T-cell (primary cell): ENCODE measurements around the gene PSMB2. TPM values are rescaled to one million over a fixed set of nuclear protein-coding genes. Genes with fewer than 3 reads are reported as not detected.

Source experiments
- ATAC-seq, 4 experiments: fragments of 200-7000 bp in 3 of 4; fragments of 150-1000 bp in 1 of 4; cut with Tn5 transposase; replicated peaks in 1 of 4; 1 replicate in 3 of 4; 2 replicates in 1 of 4; pipeline ENCODE4 v1.10.0; 2021; ENCODE audit warnings: moderate library complexity in 3 of 4, mild to moderate bottlenecking in 2 of 4, moderate number of reproducible peaks in 1 of 4
- CTCF ChIA-PET, 2 donors: fragments of 300-600 bp; sonication (Branson Sonifier 250); formaldehyde crosslinking; loops; one replicate each; lab custom pipeline; 2022; ENCODE audit warnings: antibody characterized with exemption in 2 of 2; lab: Charles Lee
- POLR2A ChIA-PET, 2 donors: fragments of 300-600 bp; sonication (Branson Sonifier 250); formaldehyde crosslinking; loops; one replicate each; lab custom pipeline; 2022; ENCODE audit warnings: antibody characterized with exemption in 2 of 2; lab: Charles Lee
- DNase-seq, 35 experiments: peaks; one replicate each; pipeline versions ENCODE4 v3.0.0 to v3.0.0-alpha.2; 2013 to 2023
- H3K27ac ChIP-seq: one replicate; pipeline ENCODE4 v1.5.1; 2013; ENCODE audit warnings: low read length
- H3K27me3 ChIP-seq, 2 experiments: replicated peaks in 1 of 2; 1 replicate in 1 of 2; 2 replicates in 1 of 2; pipeline versions ENCODE4 v1.6.1 to v1.7.0; 2013; ENCODE audit warnings: low read length in 1 of 2, mixed read lengths in 1 of 2; ENCODE audit not compliant: control insufficient read depth in 2 of 2, insufficient read depth in 2 of 2; ENCODE audit errors: extremely low read depth in 1 of 2
- H3K36me3 ChIP-seq, 2 donors: 1 replicate in 1 of 2; 2 replicates in 1 of 2; pipeline versions ENCODE4 v1.6.1 to v1.7.0; 2013; ENCODE audit warnings: low read length in 1 of 2; ENCODE audit not compliant: control insufficient read depth in 2 of 2, insufficient read depth in 1 of 2; ENCODE audit errors: extremely low read depth in 1 of 2
- H3K4me1 ChIP-seq, 2 experiments: 1 replicate in 1 of 2; 2 replicates in 1 of 2; pipeline versions ENCODE4 v1.6.1 to v1.7.0; 2013; ENCODE audit warnings: low read length in 2 of 2, mixed read lengths in 1 of 2; ENCODE audit not compliant: insufficient read depth in 2 of 2, control insufficient read depth in 1 of 2; ENCODE audit errors: extremely low read depth in 1 of 2
- H3K4me3 ChIP-seq, 2 donors: 1 replicate in 1 of 2; 2 replicates in 1 of 2; pipeline versions ENCODE4 v1.5.1 to v1.7.0; 2013; ENCODE audit warnings: mild to moderate bottlenecking in 2 of 2, low read length in 1 of 2, moderate library complexity in 1 of 2; ENCODE audit not compliant: control insufficient read depth in 1 of 2; ENCODE audit errors: extremely low read depth in 1 of 2
- H3K9me3 ChIP-seq: 2 replicates; pipeline ENCODE4 v1.7.0; 2013
- H3K27ac Mint-ChIP-seq, 2 donors: one replicate each; pipeline ENCODE4 v1.8.0; 2020 to 2021; ENCODE audit warnings: mild to moderate bottlenecking in 2 of 2, mixed read lengths in 2 of 2
- H3K27me3 Mint-ChIP-seq, 2 donors: one replicate each; pipeline ENCODE4 v1.8.0; 2021 to 2022; ENCODE audit warnings: mixed read lengths in 2 of 2
- H3K36me3 Mint-ChIP-seq: one replicate; pipeline ENCODE4 v1.8.0; 2021; ENCODE audit warnings: mixed read lengths
- H3K4me1 Mint-ChIP-seq, 3 donors: one replicate each; pipeline ENCODE4 v1.8.0; 2020 to 2022; ENCODE audit warnings: mixed read lengths in 3 of 3, mild to moderate bottlenecking in 1 of 3
- H3K4me3 Mint-ChIP-seq, 3 donors: one replicate each; pipeline ENCODE4 v1.8.0; 2020 to 2022; ENCODE audit warnings: mild to moderate bottlenecking in 3 of 3, mixed read lengths in 3 of 3, moderate library complexity in 3 of 3
- H3K9me3 Mint-ChIP-seq, 3 donors: one replicate each; pipeline ENCODE4 v1.8.0; 2020 to 2022; ENCODE audit warnings: mixed read lengths in 3 of 3
- WGBS: methylation state at CpG from one replicate; pipeline ENCODE4 v1.1.5; 2013; ENCODE audit warnings: missing lambda C conversion rate; ENCODE audit not compliant: insufficient coverage; 5-methylcytosine and 5-hydroxymethylcytosine counted together
- total RNA-seq, 35 experiments: library from RNA in 6 of 35; stranded (reverse) in 6 of 35; fragments of 120-200 nt in 1 of 35; gene quantifications; one replicate each; pipeline versions ENCODE4 v1.2.1 to v1.2.4 and lab custom pipeline; 2013 to 2026

Gene PSMB2
- total RNA-seq, 5 donors from 2014 or later (not counting 1 experiment from before 2014, with no cell fraction given) = 26.3 to 37.7 (median 27.1) TPM

DNA sequence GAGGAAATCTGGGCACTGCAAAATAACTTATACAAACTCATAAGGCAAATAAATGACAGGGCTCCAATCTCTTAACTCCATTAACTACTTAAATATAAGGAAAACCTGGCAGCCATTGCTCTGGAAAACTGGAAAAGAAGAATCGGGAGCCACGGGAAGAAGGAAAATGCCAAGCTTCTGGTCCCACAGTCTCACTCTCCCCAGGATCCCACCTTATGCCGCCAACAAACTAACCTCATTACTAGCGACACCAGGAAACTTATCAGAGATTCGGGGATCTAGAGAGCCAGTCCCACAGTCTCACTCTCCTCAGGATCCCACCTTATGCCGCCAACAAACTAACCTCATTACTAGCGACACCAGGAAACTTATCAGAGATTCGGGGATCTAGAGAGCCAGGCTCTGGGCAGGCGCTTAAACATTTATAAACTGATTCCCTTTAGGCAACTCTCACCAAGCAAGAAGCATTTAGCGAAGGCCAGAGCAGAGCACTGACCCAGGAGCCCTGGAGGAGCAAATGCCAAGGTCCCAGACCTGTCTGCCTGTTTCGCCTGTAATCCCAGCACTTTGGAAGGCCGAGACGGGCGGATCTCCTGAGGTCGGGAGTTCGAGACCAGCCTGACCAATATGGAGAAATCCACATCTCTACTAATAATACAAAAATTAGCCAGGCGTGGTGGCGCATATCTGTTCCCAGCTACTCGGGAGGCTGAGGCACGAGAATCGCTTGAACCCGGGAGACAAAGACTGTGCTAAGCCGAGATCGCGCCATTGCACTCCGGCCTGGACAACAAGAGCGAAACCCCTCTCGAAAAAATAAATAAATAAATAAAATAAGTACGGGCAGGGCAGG lies 720 bp downstream of the PSMB2 start:
- Mint-ChIP-seq H3K9me3 (no peaks in the 10 kb centered on the region), H3K36me3 (peaks cover 7% of the 10 kb centered on the region), H3K27ac (peak overlapping the region; percentile 98 to 99), H3K27me3 (peaks cover 7 to 8% of the 10 kb centered on the region in 2 donors), H3K4me3 (peak overlapping the region; percentile 97 to 100 (median 100)), H3K4me1 (peaks cover 43 to 46% (median 46%) of the 10 kb centered on the region in 3 donors)
- ATAC-seq (no peak), DNase-seq (peak in 1 of 35 experiments; percentile 1)
- ChIA-PET CTCF (no interaction called here), POLR2A (no interaction called here)
- peaks cover 12 to 22% of the 10 kb centered on the region in 2 experiments for H3K4me1 ChIP-seq
- WGBS = 13% methylated on average over 19 of the region's 29 CpGs
- no peaks in the 10 kb centered on the region for H3K9me3 ChIP-seq
- H3K4me3 ChIP-seq = peak overlapping the region; percentile 78 to 100
- H3K27me3 ChIP-seq = peaks cover 3 to 7% of the 10 kb centered on the region in 2 experiments
- H3K27ac ChIP-seq = peak overlapping the region; percentile 74
- no peaks in the 10 kb centered on the region for H3K36me3 ChIP-seq

DNA sequence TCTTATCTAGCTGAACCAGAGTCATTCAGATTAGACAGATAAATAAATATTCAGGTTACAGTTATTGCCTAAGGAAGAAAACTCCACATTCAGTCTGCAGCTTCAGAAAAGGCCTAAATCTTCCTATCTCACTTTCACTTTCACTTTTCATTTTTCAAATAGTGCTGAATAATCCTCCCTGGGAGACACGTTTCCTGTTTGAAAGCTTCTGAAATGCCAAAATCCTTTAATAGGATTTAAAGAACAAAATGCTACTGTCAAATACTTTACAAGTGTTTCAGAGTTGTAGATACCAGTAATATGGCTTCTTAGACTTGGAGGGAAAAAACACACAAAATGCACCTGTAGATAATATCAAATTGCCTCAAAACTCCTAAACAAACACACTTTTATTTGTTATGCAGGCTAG lies 3.9 kb downstream of the PSMB2 start:
- Mint-ChIP-seq H3K4me1 (peaks cover 45 to 48% (median 48%) of the 10 kb centered on the region in 3 donors), H3K27me3 (no peaks in the 10 kb centered on the region), H3K27ac (peak overlapping the region; percentile 89 to 97), H3K4me3 (peak overlapping the region; percentile 63 to 84 (median 68)), H3K36me3 (peaks cover 17% of the 10 kb centered on the region), H3K9me3 (no peaks in the 10 kb centered on the region)
- ChIA-PET POLR2A (interaction anchor here (0.6 kb wide), 3 partner anchors 9 to 106 kb away, joined by 3 read pairs; no protein-coding TSS in a partner anchor), CTCF (interaction anchor here in 1 of 2 donors (1.0 to 1.6 kb wide), 3 partner anchors 9 to 78 kb away, joined by 4 read pairs; no protein-coding TSS in a partner anchor)
- peak overlapping the region in 1 of 2 donors; percentile 29 for H3K4me3 ChIP-seq
- H3K9me3 ChIP-seq = no peaks in the 10 kb centered on the region
- peaks cover 10 to 22% of the 10 kb centered on the region in 2 experiments for H3K4me1 ChIP-seq
- H3K27ac ChIP-seq = peak overlapping the region; percentile 74
- no peaks in the 10 kb centered on the region for H3K27me3 ChIP-seq
- peaks cover 6 to 26% of the 10 kb centered on the region in 2 donors for H3K36me3 ChIP-seq
- ATAC-seq (no peak), DNase-seq (peak in 1 of 35 experiments; percentile 60)
- no CpG with 5 or more reads among the region's 1 CpG for WGBS

DNA sequence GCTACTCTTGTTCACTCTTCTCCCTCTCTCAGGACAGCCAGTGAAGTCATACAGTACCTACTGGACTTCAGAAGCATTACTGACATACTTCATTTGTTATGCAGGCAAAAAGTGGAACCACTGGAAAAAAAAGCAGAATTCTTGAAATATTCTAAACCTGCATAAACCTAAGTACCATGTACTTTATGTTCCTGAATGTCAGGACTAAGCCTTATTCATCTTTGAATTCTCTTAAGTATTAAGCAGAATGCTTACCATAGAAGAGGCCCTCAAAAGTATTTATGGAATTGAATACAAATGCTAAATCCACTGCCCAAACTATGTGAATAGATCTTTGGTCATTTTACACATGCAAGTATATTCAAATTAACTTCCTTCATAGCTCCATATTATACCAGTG lies 7.8 kb downstream of the PSMB2 start:
- Mint-ChIP-seq H3K27ac (no peak overlapping the region), H3K4me3 (no peak overlapping the region), H3K9me3 (no peaks in the 10 kb centered on the region), H3K36me3 (peaks cover 43% of the 10 kb centered on the region), H3K4me1 (peaks cover 28 to 44% (median 32%) of the 10 kb centered on the region in 3 donors), H3K27me3 (no peaks in the 10 kb centered on the region)
- ChIA-PET CTCF (no interaction called here), POLR2A (no interaction called here)
- Histone ChIP-seq H3K27me3 (no peaks in the 10 kb centered on the region), H3K4me1 (peaks cover 0 to 11% of the 10 kb centered on the region in 2 experiments), H3K4me3 (no peak overlapping the region), H3K27ac (no peak overlapping the region), H3K36me3 (peaks cover 12 to 62% of the 10 kb centered on the region in 2 donors), H3K9me3 (no peaks in the 10 kb centered on the region)
- ATAC-seq (no peak), DNase-seq (no peak)

- Histone ChIP-seq H3K36me3 (peaks cover 12 to 67% of the 10 kb centered on the region in 2 donors), H3K4me1 (no peaks in the 10 kb centered on the region), H3K4me3 (no peak overlapping the region), H3K9me3 (no peaks in the 10 kb centered on the region), H3K27ac (no peak overlapping the region), H3K27me3 (no peaks in the 10 kb centered on the region)
- ChIA-PET POLR2A (no interaction called here), CTCF (no interaction called here)
- Mint-ChIP-seq H3K27me3 (no peaks in the 10 kb centered on the region), H3K4me3 (no peak overlapping the region), H3K9me3 (no peaks in the 10 kb centered on the region), H3K36me3 (peaks cover 52% of the 10 kb centered on the region), H3K4me1 (peaks cover 17 to 34% (median 18%) of the 10 kb centered on the region in 3 donors), H3K27ac (no peak overlapping the region)
- ATAC-seq (no peak), DNase-seq (no peak)
- WGBS = 100% methylated on average over 1 of the region's 3 CpGs
Observed at GRCh38 chr1:35631396-35631795, 9.9 kb downstream of the PSMB2 start.

GRCh38 chr1:35629051-35629450 lies 12.3 kb downstream of the PSMB2 start:
- no peak overlapping the region for H3K4me3 Mint-ChIP-seq
- DNase-seq = no peak
- Histone ChIP-seq H3K27me3 (no peaks in the 10 kb centered on the region), H3K27ac (no peak overlapping the region), H3K4me1 (no peaks in the 10 kb centered on the region), H3K9me3 (no peaks in the 10 kb centered on the region), H3K36me3 (peaks cover 12 to 61% of the 10 kb centered on the region in 2 donors), H3K4me3 (no peak overlapping the region)
- CTCF ChIA-PET = no interaction called here
- no peak overlapping the region for H3K27ac Mint-ChIP-seq
- peaks cover 11 to 31% (median 18%) of the 10 kb centered on the region in 3 donors for H3K4me1 Mint-ChIP-seq
- POLR2A ChIA-PET = interaction anchor here (0.7 to 1.0 kb wide), 2 partner anchors 21 to 24 kb away, joined by 3 to 4 read pairs; no protein-coding TSS in a partner anchor
- no peak for ATAC-seq
- peaks cover 50% of the 10 kb centered on the region for H3K36me3 Mint-ChIP-seq
- no peaks in the 10 kb centered on the region for H3K27me3 Mint-ChIP-seq
- no CpG with 5 or more reads among the region's 2 CpGs for WGBS
- no peaks in the 10 kb centered on the region for H3K9me3 Mint-ChIP-seq

GRCh38 chr1:35623832-35624231 lies 17.5 kb downstream of the PSMB2 start:
- no peaks in the 10 kb centered on the region for H3K9me3 Mint-ChIP-seq
- H3K4me3 ChIP-seq = no peak overlapping the region
- no peaks in the 10 kb centered on the region for H3K27me3 Mint-ChIP-seq
- peaks cover 6 to 20% (median 19%) of the 10 kb centered on the region in 3 donors for H3K4me1 Mint-ChIP-seq
- peaks cover 39% of the 10 kb centered on the region for H3K36me3 Mint-ChIP-seq
- POLR2A ChIA-PET = no interaction called here
- H3K4me3 Mint-ChIP-seq = no peak overlapping the region
- DNase-seq (no peak), ATAC-seq (no peak)
- no peaks in the 10 kb centered on the region for H3K27me3 ChIP-seq
- no peak overlapping the region for H3K27ac ChIP-seq
- CTCF ChIA-PET = no interaction called here
- no peaks in the 10 kb centered on the region for H3K9me3 ChIP-seq
- peaks cover 1 to 35% of the 10 kb centered on the region in 2 donors for H3K36me3 ChIP-seq
- H3K4me1 ChIP-seq = no peaks in the 10 kb centered on the region
- no peak overlapping the region for H3K27ac Mint-ChIP-seq
